OCI-LY1 (cell line): ENCODE data around the gene OLFM1.

ENCODE experiments used
- H2AFZ ChIP-seq: fragments of 200-600 bp; sonication (generic), shearing (Covaris generic); 2 replicates; pipeline ENCODE4 v1.6.0; 2014; ENCODE audit warnings: antibody characterized with exemption, mild to moderate bottlenecking, low read length
- H3F3A ChIP-seq: fragments of 200-600 bp; sonication (generic), shearing (Covaris generic); 2 replicates; pipeline ENCODE4 v1.6.0; 2014; ENCODE audit warnings: mild to moderate bottlenecking, antibody characterized with exemption, low read length, moderate library complexity; ENCODE audit not compliant: insufficient read depth
- H3K27ac ChIP-seq: fragments of 200-600 bp; sonication (generic); 2 replicates; pipeline ENCODE4 v1.5.1; 2014; ENCODE audit warnings: low read length, mixed run types, mild to moderate bottlenecking, low read depth; ENCODE audit not compliant: poor library complexity, severe bottlenecking
- H3K27me3 ChIP-seq: fragments of 200-600 bp; sonication (generic); 2 replicates; pipeline ENCODE4 v1.6.0; 2014; ENCODE audit warnings: antibody characterized with exemption, mild to moderate bottlenecking, low read length, moderate library complexity; ENCODE audit not compliant: insufficient read depth
- H3K36me3 ChIP-seq: fragments of 200-600 bp; sonication (generic); 2 replicates; pipeline ENCODE4 v1.6.1; 2014; ENCODE audit warnings: mild to moderate bottlenecking, antibody characterized with exemption, low read length, moderate library complexity, mixed read lengths; ENCODE audit not compliant: insufficient read depth
- H3K4me1 ChIP-seq: fragments of 200-600 bp; sonication (generic); 2 replicates; pipeline ENCODE4 v1.5.1; 2014; ENCODE audit warnings: mild to moderate bottlenecking, low read length, moderate library complexity; ENCODE audit not compliant: insufficient read depth, severe bottlenecking
- H3K4me2 ChIP-seq: fragments of 200-600 bp; sonication (generic), shearing (Covaris generic); 2 replicates; pipeline ENCODE4 v1.6.1; 2014; ENCODE audit warnings: low read length
- H3K4me3 ChIP-seq: fragments of 200-600 bp; sonication (generic); 2 replicates; pipeline ENCODE4 v1.5.1; 2014; ENCODE audit warnings: low read length, low read depth, mild to moderate bottlenecking, mixed read lengths; ENCODE audit not compliant: poor library complexity, severe bottlenecking
- H3K79me2 ChIP-seq: fragments of 200-600 bp; shearing (Covaris generic); 2 replicates; pipeline ENCODE4 v1.6.1; 2016; ENCODE audit warnings: mixed run types, low read length, mixed read lengths; ENCODE audit not compliant: insufficient read depth
- H3K9ac ChIP-seq: fragments of 200-600 bp; sonication (generic), shearing (Covaris generic); 2 replicates; pipeline ENCODE4 v1.6.1; 2014; ENCODE audit warnings: mild to moderate bottlenecking, low read length, mixed read lengths
- H3K9me2 ChIP-seq: fragments of 200-600 bp; sonication (generic), shearing (Covaris generic); 2 replicates; pipeline ENCODE4 v1.6.1; 2014; ENCODE audit warnings: low read depth, mild to moderate bottlenecking, low read length, mixed read lengths
- H3K9me3 ChIP-seq: fragments of 200-600 bp; shearing (Covaris generic); 2 replicates; pipeline ENCODE4 v1.6.1; 2014; ENCODE audit warnings: low read length, mixed read lengths
- H4K20me1 ChIP-seq: fragments of 200-600 bp; sonication (generic), shearing (Covaris generic); 2 replicates; pipeline ENCODE4 v1.6.0; 2016; ENCODE audit warnings: mild to moderate bottlenecking, low read length; ENCODE audit not compliant: insufficient read depth
- CTCF ChIP-seq: fragments of 200-600 bp; sonication (generic), shearing (Covaris generic); IDR thresholded peaks from 2 replicates; pipeline ENCODE4 v1.5.1; 2017; ENCODE audit warnings: mild to moderate bottlenecking, antibody characterized with exemption, low read length, moderate library complexity, mixed read lengths
- EZH2 ChIP-seq: fragments of 200-600 bp; sonication (generic), shearing (Covaris generic); IDR thresholded peaks from 2 replicates; pipeline ENCODE4 v1.8.0; 2017; ENCODE audit warnings: borderline replicate concordance, mixed run types, mild to moderate bottlenecking, antibody characterized with exemption, low read length, moderate library complexity, mixed read lengths

The OLFM1 gene

GRCh38 chr9:135081264-135081660 lies 6.2 kb upstream of the OLFM1 start:
- Histone ChIP-seq H3K79me2 (no peaks in the 10 kb centered on the region), H3F3A (no peaks in the 10 kb centered on the region), H3K9ac (no peak overlapping the region), H3K36me3 (no peaks in the 10 kb centered on the region), H3K4me3 (no peak overlapping the region), H3K27me3 (peaks cover 8% of the 10 kb centered on the region), H3K27ac (no peak overlapping the region), H4K20me1 (no peaks in the 10 kb centered on the region), H3K9me3 (no peaks in the 10 kb centered on the region), H2AFZ (no peak overlapping the region), H3K9me2 (no peaks in the 10 kb centered on the region), H3K4me1 (no peaks in the 10 kb centered on the region), H3K4me2 (no peak overlapping the region)
- TF ChIP-seq EZH2 = no peak
- no peak for TF ChIP-seq CTCF

- Histone ChIP-seq H3K9me3 (no peaks in the 10 kb centered on the region), H2AFZ (no peak overlapping the region), H3K9me2 (no peaks in the 10 kb centered on the region), H3K9ac (no peak overlapping the region), H3K27me3 (peaks cover 8% of the 10 kb centered on the region), H3K36me3 (no peaks in the 10 kb centered on the region), H3K79me2 (no peaks in the 10 kb centered on the region), H3K4me1 (no peaks in the 10 kb centered on the region), H3K27ac (no peak overlapping the region), H3K4me3 (no peak overlapping the region), H3F3A (no peaks in the 10 kb centered on the region), H4K20me1 (no peaks in the 10 kb centered on the region), H3K4me2 (no peak overlapping the region)
- TF ChIP-seq EZH2 = no peak
- TF ChIP-seq CTCF = no peak
Observed at GRCh38 chr9:135081731-135082130, 5.7 kb upstream of the OLFM1 start.

DNA sequence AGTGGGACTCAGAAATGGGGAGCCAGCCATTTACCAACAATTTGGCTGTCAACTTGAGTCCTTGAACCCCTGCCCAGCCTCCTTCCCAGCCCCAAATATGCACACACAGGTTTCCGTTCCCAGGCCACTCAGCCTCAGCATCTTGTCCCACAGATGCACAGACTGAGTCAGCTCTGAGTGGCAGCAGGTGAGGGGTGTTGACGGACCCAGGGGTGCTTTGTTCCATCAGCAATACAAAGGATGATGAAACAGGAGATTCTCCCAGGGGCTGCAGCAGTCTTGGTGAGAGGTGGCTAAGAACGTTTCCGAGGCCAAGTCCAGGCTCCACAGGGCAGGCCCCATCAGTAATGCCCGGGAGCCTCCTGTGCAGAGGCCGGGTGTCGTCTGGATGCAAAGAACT lies 4.9 kb upstream of the OLFM1 start:
- H3K9ac ChIP-seq = no peak overlapping the region
- H4K20me1 ChIP-seq = no peaks in the 10 kb centered on the region
- no peak overlapping the region for H3K27ac ChIP-seq
- H3K9me2 ChIP-seq = no peaks in the 10 kb centered on the region
- no peak overlapping the region for H3K4me3 ChIP-seq
- H3K36me3 ChIP-seq = no peaks in the 10 kb centered on the region
- no peaks in the 10 kb centered on the region for H3K79me2 ChIP-seq
- no peak for TF ChIP-seq EZH2
- TF ChIP-seq CTCF = no peak
- H3K9me3 ChIP-seq = no peaks in the 10 kb centered on the region
- H2AFZ ChIP-seq = no peak overlapping the region
- no peak overlapping the region for H3K4me2 ChIP-seq
- peaks cover 8% of the 10 kb centered on the region for H3K27me3 ChIP-seq
- H3F3A ChIP-seq = no peaks in the 10 kb centered on the region
- H3K4me1 ChIP-seq = no peaks in the 10 kb centered on the region
